ENCODE data around the gene LMF1.
"Not testable (repeated sequence)": the region's sequence is repeated elsewhere in the genome, so short reads cannot be mapped to it uniquely, and the experiment has no call there.

DNA sequence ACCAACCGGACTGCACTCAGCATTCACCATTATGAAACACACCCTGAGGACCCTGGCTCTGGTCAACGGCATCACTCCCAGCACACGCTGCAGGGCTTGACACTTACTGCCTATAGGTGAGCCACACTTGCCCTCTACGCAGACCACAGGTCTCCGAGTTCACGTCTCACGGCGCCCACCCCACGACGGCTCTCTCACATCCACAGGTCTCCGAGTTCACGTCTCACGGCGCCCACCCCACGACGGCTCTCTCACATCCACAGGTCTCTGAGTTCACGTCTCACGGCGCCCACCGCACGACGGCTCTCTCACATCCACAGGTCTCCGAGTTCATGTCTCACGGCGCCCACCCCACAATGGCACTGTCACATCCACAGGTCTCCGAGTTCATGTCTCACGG is 15.0 kb downstream of the LMF1 start:
- not testable (repeated sequence) for TF ChIP-seq POLR2A (IDR thresholded peaks at IDR 0.05; ENCODE audit: low read length); GATA1 (IDR thresholded peaks at IDR 0.05; ENCODE audit: low read depth, low read length)
